GM23338 (cell line): Measurements from ENCODE around the gene TEN1. TPM values are rescaled to one million over a fixed set of nuclear protein-coding genes. Genes with fewer than 3 reads are reported as not detected.
"Not testable (repeated sequence)": the region's sequence is repeated elsewhere in the genome, so short reads cannot be mapped to it uniquely, and the experiment has no call there.

ENCODE experiments used
- ATAC-seq: fragments of 200-7000 bp; cut with Tn5 transposase; 3 replicates; pipeline ENCODE4 v1.9.1; 2020
- DNase-seq: peaks from one replicate; pipeline ENCODE4 v3.0.0-alpha.2; 2015; ENCODE audit warnings: low spot score
- H2AFZ ChIP-seq: fragments of 200-600 bp; sonication (generic); 2 replicates; pipeline ENCODE4 v1.8.0; 2016; ENCODE audit warnings: antibody characterized with exemption, mild to moderate bottlenecking, moderate library complexity
- H3F3A ChIP-seq: fragments of 200-600 bp; sonication (generic); replicated peaks from 2 replicates; pipeline ENCODE4 v1.8.0; 2017; ENCODE audit warnings: antibody characterized with exemption, mixed run types, low read depth
- H3K27ac ChIP-seq: fragments of 200-600 bp; sonication (generic); 2 replicates; pipeline ENCODE4 v1.6.1; 2016; ENCODE audit warnings: low read depth
- H3K27me3 ChIP-seq: fragments of 200-600 bp; sonication (generic); 2 replicates; pipeline ENCODE4 v1.8.0; 2016; ENCODE audit warnings: mild to moderate bottlenecking, mixed run types, moderate library complexity; ENCODE audit not compliant: insufficient read depth
- H3K36me3 ChIP-seq: fragments of 200-600 bp; sonication (generic); 2 replicates; pipeline ENCODE4 v1.8.0; 2016; ENCODE audit warnings: mild to moderate bottlenecking; ENCODE audit not compliant: insufficient read depth
- H3K4me1 ChIP-seq: fragments of 200-600 bp; sonication (generic); 2 replicates; pipeline ENCODE4 v1.8.0; 2016; ENCODE audit warnings: mild to moderate bottlenecking, moderate library complexity; ENCODE audit not compliant: insufficient read depth
- H3K4me2 ChIP-seq: fragments of 200-600 bp; sonication (generic); 2 replicates; pipeline ENCODE4 v1.7.1; 2017; ENCODE audit warnings: mixed run types
- H3K4me3 ChIP-seq: fragments of 200-600 bp; sonication (generic); 2 replicates; pipeline ENCODE4 v1.6.1; 2016; ENCODE audit warnings: mixed run types
- H3K79me2 ChIP-seq: fragments of 200-600 bp; sonication (generic); replicated peaks from 2 replicates; pipeline ENCODE4 v1.8.0; 2017; ENCODE audit warnings: mild to moderate bottlenecking; ENCODE audit not compliant: insufficient read depth
- H3K9me2 ChIP-seq: fragments of 200-600 bp; sonication (generic); 2 replicates; pipeline ENCODE4 v1.8.0; 2017; ENCODE audit not compliant: insufficient read depth
- H4K20me1 ChIP-seq: fragments of 200-600 bp; sonication (generic); replicated peaks from 2 replicates; pipeline ENCODE4 v1.8.0; 2017; ENCODE audit warnings: mild to moderate bottlenecking; ENCODE audit not compliant: insufficient read depth
- H3K27ac Mint-ChIP-seq: 2 replicates; pipeline ENCODE4 v1.8.0; 2020; ENCODE audit warnings: inconsistent platforms, mild to moderate bottlenecking, moderate library complexity, mixed read lengths
- H3K27me3 Mint-ChIP-seq: 3 replicates; pipeline ENCODE4 v1.8.0; 2022; ENCODE audit warnings: low read depth, mild to moderate bottlenecking, moderate library complexity, mixed read lengths, inconsistent platforms; ENCODE audit not compliant: insufficient read depth, poor library complexity
- H3K36me3 Mint-ChIP-seq: 3 replicates; pipeline ENCODE4 v1.8.0; 2021; ENCODE audit warnings: low read depth, mild to moderate bottlenecking, inconsistent platforms, moderate library complexity, mixed read lengths
- H3K4me1 Mint-ChIP-seq: 3 replicates; pipeline ENCODE4 v1.8.0; 2020; ENCODE audit warnings: mild to moderate bottlenecking, inconsistent platforms, mixed read lengths
- H3K4me3 Mint-ChIP-seq: 3 replicates; pipeline ENCODE4 v1.8.0; 2021; ENCODE audit warnings: moderate library complexity, mild to moderate bottlenecking, inconsistent platforms, mixed read lengths
- H3K9me3 Mint-ChIP-seq: 3 replicates; pipeline ENCODE4 v1.8.0; 2020; ENCODE audit warnings: moderate library complexity, mild to moderate bottlenecking, inconsistent platforms, mixed read lengths
- ETS1 ChIP-seq: IDR thresholded peaks from 2 replicates; pipeline ENCODE4 v1.6.1; 2016; ENCODE audit warnings: antibody characterized with exemption
- JUNB ChIP-seq: IDR thresholded peaks from one replicate; pipeline ENCODE4 v1.6.1; 2016; ENCODE audit warnings: antibody characterized with exemption; ENCODE audit not compliant: unreplicated experiment
- NANOG ChIP-seq: IDR thresholded peaks from 2 replicates; pipeline ENCODE4 v1.6.1; 2016; ENCODE audit warnings: antibody characterized with exemption, borderline replicate concordance
- POLR2AphosphoS5 ChIP-seq: IDR thresholded peaks from 2 replicates; pipeline ENCODE4 v1.6.1; 2016; ENCODE audit warnings: antibody characterized with exemption, low read depth
- REST ChIP-seq: IDR thresholded peaks from one replicate; pipeline ENCODE4 v1.6.1; 2018; ENCODE audit warnings: antibody characterized with exemption; ENCODE audit not compliant: unreplicated experiment
- ZNF114 ChIP-seq: fragments of 250-450 bp; sonication (Bioruptor Pico); IDR thresholded peaks from 2 replicates; pipeline ENCODE4 v1.5.0; 2020; ENCODE audit warnings: mild to moderate bottlenecking, moderate library complexity
- ZNF331 ChIP-seq: fragments of 250-450 bp; sonication (Bioruptor Pico); IDR thresholded peaks from 2 replicates; pipeline ENCODE4 v1.5.0; 2020; ENCODE audit warnings: low read depth, mild to moderate bottlenecking, moderate library complexity
- polyA plus RNA-seq: library from polyadenylated mRNA; unstranded; fragments of >200 nt; fragmentation: Nextera tagmentation; extraction: Ambion mirVana; gene quantifications from 2 replicates; pipeline ENCODE4 v1.2.1, GENCODE V29; 2016
- total RNA-seq: library from RNA; depleted of rRNA; stranded (reverse); fragments of >200 nt; shearing (Covaris generic); gene quantifications from 2 replicates; pipeline ENCODE4 v1.2.3, GENCODE V29; 2014
- TF ChIP-seq, protein P1 (sequence below), 2 experiments: fragments of 200-600 bp in 1 of 2; sonication (generic) in 1 of 2; conservative IDR thresholded peaks; 2 replicates each; pipeline versions ENCODE4 v1.5.1 to v1.6.1; 2016 to 2017; ENCODE audit warnings: antibody characterized with exemption in 2 of 2, low read depth in 2 of 2, mild to moderate bottlenecking in 2 of 2, moderate library complexity in 1 of 2
- TF ChIP-seq, protein P2 (sequence below): fragments of 250-450 bp; sonication (Bioruptor Pico); IDR thresholded peaks from 2 replicates; pipeline ENCODE4 v1.5.0; 2020; ENCODE audit warnings: mild to moderate bottlenecking, moderate library complexity

TEN1 gene
- total and polyA plus RNA-seq, 2 experiments from 2014 or later, result 11.3 to 14.1 TPM

- H3K4me3 ChIP-seq, ATAC-seq, H3K4me1 ChIP-seq, DNase-seq, H4K20me1 ChIP-seq, H2AFZ ChIP-seq, H3K9me3 Mint-ChIP-seq, H3K27ac Mint-ChIP-seq, H3K4me2 ChIP-seq, H3K27me3 ChIP-seq, H3K79me2 ChIP-seq, H3K9me2 ChIP-seq, H3K27me3 Mint-ChIP-seq, H3K27ac ChIP-seq, H3K4me3 Mint-ChIP-seq: not testable (repeated sequence)
- peaks cover 12% of the 10 kb centered on the region; the same call in 1 of the 2 replicates for H3F3A ChIP-seq
- H3K36me3 Mint-ChIP-seq, result peaks cover 84% of the 10 kb centered on the region
- peaks cover 59% of the 10 kb centered on the region for H3K36me3 ChIP-seq
- peaks cover 18% of the 10 kb centered on the region for H3K4me1 Mint-ChIP-seq
Measured at GRCh38 chr17:76044475-76045007, 65.5 kb downstream of the TEN1 start.

DNA sequence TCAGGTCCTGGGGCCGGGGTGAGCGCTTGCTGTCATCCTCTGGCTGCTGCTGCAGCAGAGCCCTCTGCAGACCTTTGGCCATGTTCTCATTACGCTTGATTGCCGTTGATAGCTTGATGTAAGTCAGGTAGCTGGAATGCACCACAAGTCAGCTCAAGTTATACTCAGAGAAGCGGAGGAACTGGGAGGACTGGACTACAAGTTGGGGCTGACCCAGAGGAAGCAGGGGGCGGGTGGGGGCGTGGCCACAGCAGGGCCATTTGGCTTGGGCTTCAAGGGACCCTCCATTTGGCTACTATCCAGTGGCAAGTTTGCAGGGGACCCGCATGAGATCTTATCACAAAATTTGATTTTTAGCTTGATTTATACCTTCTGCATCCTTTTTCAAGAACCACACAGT, 67.0 kb downstream of the TEN1 start:
- H3K27me3 Mint-ChIP-seq, result peaks cover 3% of the 10 kb centered on the region
- Histone ChIP-seq H3K27ac (no peak overlapping the region), H3K9me2 (no peaks in the 10 kb centered on the region), H3K27me3 (no peaks in the 10 kb centered on the region), H3K79me2 (0 out of 2 replicates have a peak, but pooled peaks cover under 1% of the 10 kb centered on the region), H2AFZ (no peak overlapping the region), H4K20me1 (peaks cover 6% of the 10 kb centered on the region), H3K36me3 (peaks cover 56% of the 10 kb centered on the region), H3K4me3 (no peak overlapping the region), H3K4me1 (peaks cover 9% of the 10 kb centered on the region; the same call in 1 of the 2 replicates), H3F3A (peaks cover 22% of the 10 kb centered on the region; the same call in 1 of the 2 replicates), H3K4me2 (no peak overlapping the region)
- no peak overlapping the region for H3K4me3 Mint-ChIP-seq
- no peak for DNase-seq
- no peak overlapping the region for H3K27ac Mint-ChIP-seq
- peaks cover 9% of the 10 kb centered on the region for H3K4me1 Mint-ChIP-seq
- H3K9me3 Mint-ChIP-seq, result no peaks in the 10 kb centered on the region
- peaks cover 84% of the 10 kb centered on the region for H3K36me3 Mint-ChIP-seq
- ATAC-seq, result no peak
- TF ChIP-seq ZNF331 (CRISPR knock-in tag) (no peak), REST (no peak), NANOG (no peak), JUNB (no peak), ZNF114 (CRISPR knock-in tag) (no peak), POLR2AphosphoS5 (no peak), ETS1 (no peak)
- TF ChIP-seq, protein P1, sequence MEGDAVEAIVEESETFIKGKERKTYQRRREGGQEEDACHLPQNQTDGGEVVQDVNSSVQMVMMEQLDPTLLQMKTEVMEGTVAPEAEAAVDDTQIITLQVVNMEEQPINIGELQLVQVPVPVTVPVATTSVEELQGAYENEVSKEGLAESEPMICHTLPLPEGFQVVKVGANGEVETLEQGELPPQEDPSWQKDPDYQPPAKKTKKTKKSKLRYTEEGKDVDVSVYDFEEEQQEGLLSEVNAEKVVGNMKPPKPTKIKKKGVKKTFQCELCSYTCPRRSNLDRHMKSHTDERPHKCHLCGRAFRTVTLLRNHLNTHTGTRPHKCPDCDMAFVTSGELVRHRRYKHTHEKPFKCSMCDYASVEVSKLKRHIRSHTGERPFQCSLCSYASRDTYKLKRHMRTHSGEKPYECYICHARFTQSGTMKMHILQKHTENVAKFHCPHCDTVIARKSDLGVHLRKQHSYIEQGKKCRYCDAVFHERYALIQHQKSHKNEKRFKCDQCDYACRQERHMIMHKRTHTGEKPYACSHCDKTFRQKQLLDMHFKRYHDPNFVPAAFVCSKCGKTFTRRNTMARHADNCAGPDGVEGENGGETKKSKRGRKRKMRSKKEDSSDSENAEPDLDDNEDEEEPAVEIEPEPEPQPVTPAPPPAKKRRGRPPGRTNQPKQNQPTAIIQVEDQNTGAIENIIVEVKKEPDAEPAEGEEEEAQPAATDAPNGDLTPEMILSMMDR (conservative IDR thresholded peaks at IDR 0.05; ENCODE audit: low read depth in 2 of 2), result no peak
- TF ChIP-seq, protein P2, sequence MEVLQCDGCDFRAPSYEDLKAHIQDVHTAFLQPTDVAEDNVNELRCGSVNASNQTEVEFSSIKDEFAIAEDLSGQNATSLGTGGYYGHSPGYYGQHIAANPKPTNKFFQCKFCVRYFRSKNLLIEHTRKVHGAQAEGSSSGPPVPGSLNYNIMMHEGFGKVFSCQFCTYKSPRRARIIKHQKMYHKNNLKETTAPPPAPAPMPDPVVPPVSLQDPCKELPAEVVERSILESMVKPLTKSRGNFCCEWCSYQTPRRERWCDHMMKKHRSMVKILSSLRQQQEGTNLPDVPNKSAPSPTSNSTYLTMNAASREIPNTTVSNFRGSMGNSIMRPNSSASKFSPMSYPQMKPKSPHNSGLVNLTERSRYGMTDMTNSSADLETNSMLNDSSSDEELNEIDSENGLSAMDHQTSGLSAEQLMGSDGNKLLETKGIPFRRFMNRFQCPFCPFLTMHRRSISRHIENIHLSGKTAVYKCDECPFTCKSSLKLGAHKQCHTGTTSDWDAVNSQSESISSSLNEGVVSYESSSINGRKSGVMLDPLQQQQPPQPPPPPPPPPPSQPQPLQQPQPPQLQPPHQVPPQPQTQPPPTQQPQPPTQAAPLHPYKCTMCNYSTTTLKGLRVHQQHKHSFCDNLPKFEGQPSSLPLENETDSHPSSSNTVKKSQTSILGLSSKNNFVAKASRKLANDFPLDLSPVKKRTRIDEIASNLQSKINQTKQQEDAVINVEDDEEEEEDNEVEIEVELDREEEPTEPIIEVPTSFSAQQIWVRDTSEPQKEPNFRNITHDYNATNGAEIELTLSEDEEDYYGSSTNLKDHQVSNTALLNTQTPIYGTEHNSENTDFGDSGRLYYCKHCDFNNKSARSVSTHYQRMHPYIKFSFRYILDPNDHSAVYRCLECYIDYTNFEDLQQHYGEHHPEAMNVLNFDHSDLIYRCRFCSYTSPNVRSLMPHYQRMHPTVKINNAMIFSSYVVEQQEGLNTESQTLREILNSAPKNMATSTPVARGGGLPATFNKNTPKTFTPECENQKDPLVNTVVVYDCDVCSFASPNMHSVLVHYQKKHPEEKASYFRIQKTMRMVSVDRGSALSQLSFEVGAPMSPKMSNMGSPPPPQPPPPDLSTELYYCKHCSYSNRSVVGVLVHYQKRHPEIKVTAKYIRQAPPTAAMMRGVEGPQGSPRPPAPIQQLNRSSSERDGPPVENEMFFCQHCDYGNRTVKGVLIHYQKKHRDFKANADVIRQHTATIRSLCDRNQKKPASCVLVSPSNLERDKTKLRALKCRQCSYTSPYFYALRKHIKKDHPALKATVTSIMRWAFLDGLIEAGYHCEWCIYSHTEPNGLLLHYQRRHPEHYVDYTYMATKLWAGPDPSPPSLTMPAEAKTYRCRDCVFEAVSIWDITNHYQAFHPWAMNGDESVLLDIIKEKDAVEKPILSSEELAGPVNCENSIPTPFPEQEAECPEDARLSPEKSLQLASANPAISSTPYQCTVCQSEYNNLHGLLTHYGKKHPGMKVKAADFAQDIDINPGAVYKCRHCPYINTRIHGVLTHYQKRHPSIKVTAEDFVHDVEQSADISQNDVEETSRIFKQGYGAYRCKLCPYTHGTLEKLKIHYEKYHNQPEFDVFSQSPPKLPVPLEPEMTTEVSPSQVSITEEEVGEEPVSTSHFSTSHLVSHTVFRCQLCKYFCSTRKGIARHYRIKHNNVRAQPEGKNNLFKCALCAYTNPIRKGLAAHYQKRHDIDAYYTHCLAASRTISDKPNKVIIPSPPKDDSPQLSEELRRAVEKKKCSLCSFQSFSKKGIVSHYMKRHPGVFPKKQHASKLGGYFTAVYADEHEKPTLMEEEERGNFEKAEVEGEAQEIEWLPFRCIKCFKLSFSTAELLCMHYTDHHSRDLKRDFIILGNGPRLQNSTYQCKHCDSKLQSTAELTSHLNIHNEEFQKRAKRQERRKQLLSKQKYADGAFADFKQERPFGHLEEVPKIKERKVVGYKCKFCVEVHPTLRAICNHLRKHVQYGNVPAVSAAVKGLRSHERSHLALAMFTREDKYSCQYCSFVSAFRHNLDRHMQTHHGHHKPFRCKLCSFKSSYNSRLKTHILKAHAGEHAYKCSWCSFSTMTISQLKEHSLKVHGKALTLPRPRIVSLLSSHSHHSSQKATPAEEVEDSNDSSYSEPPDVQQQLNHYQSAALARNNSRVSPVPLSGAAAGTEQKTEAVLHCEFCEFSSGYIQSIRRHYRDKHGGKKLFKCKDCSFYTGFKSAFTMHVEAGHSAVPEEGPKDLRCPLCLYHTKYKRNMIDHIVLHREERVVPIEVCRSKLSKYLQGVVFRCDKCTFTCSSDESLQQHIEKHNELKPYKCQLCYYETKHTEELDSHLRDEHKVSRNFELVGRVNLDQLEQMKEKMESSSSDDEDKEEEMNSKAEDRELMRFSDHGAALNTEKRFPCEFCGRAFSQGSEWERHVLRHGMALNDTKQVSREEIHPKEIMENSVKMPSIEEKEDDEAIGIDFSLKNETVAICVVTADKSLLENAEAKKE (CRISPR knock-in tag), result no peak
